Measurements from ENCODE around the gene ZWILCH. TPM values are rescaled to one million over a fixed set of nuclear protein-coding genes. Genes with fewer than 3 reads are reported as not detected.

ZWILCH gene
- total RNA-seq, 2 donors from 2014 or later: 6.1 to 11.4 TPM

DNA sequence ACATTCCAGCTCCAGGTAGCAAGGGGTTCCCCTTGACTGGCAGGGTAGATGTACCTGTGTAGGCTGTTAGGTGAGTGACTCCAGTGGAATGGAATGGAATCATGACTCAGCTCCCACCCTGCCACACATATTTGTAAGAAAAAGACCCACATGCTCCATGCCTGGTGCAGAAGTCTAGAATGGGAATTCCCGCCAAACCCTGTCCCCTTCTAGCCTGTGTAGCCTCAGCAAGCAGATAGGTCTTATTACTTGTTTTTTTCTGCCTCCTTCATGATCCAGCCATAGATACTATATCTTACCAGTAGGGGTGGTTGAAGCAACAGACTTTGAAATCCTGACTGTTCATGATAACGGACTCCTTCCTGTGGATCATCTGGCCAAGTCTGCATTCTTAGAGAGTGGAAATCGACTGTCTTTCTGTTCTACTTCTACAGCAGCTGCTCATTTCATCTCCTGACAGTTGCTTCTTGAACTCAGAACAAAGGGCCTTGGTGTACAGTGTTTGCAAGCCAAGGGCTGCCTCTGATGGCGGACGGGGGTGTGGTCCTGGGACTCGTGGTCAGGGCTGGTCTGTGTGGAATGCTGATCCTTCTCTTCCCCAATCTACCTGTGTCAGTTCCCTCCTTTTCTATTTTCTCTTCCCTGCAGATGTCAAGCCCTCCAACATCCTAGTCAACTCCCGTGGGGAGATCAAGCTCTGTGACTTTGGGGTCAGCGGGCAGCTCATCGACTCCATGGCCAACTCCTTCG is 23.8 kb upstream of the ZWILCH start:
- Histone ChIP-seq H3K4me3 (no peak overlapping the region), H3K9me3 (no peaks in the 10 kb centered on the region), H3K4me1 (replicated peaks) (no peaks in the 10 kb centered on the region), H3K27me3 (replicated peaks; ENCODE audit: insufficient read depth) (no peaks in the 10 kb centered on the region), H3K36me3 (no peaks in the 10 kb centered on the region), H3K27ac (no peak overlapping the region)
- WGBS: 96% methylated on average over 10 of the region's 10 CpGs
- intact Hi-C loops (cut with DNase I): no loop called here
- TF ChIP-seq POLR2A (IDR thresholded peaks at IDR 0.05) (no peak), POLR2AphosphoS5 (IDR thresholded peaks at IDR 0.05) (no peak)
- TF ChIP-seq, protein P1, sequence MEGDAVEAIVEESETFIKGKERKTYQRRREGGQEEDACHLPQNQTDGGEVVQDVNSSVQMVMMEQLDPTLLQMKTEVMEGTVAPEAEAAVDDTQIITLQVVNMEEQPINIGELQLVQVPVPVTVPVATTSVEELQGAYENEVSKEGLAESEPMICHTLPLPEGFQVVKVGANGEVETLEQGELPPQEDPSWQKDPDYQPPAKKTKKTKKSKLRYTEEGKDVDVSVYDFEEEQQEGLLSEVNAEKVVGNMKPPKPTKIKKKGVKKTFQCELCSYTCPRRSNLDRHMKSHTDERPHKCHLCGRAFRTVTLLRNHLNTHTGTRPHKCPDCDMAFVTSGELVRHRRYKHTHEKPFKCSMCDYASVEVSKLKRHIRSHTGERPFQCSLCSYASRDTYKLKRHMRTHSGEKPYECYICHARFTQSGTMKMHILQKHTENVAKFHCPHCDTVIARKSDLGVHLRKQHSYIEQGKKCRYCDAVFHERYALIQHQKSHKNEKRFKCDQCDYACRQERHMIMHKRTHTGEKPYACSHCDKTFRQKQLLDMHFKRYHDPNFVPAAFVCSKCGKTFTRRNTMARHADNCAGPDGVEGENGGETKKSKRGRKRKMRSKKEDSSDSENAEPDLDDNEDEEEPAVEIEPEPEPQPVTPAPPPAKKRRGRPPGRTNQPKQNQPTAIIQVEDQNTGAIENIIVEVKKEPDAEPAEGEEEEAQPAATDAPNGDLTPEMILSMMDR (IDR thresholded peaks at IDR 0.05): no peak
- no peak for DNase-seq (ENCODE audit: low spot score)

DNA sequence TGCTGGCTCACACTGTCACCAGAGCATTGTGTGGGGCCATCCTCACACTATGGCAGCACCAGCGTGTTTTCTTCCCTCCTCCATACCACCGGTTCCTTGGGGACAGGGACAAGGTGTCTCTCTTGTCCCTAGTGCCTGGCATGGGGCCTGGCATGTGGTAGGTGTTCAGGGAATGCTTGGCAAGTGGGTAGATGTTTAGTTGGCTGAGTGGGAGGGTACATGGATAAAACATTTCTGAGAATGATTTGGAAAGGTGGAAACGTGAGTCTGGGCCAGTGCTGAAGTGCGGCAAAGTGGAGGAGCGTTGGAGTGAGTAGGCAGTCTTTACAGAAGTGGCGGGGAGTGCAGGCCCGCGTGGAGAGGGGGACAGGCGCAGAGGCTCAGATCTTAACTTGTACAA is 22.6 kb upstream of the ZWILCH start:
- WGBS: 88% methylated on average over 9 of the region's 9 CpGs
- Histone ChIP-seq H3K4me3 (no peak overlapping the region), H3K9me3 (no peaks in the 10 kb centered on the region), H3K27ac (no peak overlapping the region), H3K36me3 (no peaks in the 10 kb centered on the region), H3K27me3 (replicated peaks; ENCODE audit: insufficient read depth) (no peaks in the 10 kb centered on the region), H3K4me1 (replicated peaks) (no peaks in the 10 kb centered on the region)
- no peak for TF ChIP-seq POLR2AphosphoS5 (IDR thresholded peaks at IDR 0.05)
- TF ChIP-seq, protein P1 (IDR thresholded peaks at IDR 0.05): no peak
- no peak for TF ChIP-seq POLR2A (IDR thresholded peaks at IDR 0.05)
- DNase-seq (ENCODE audit: low spot score): no peak
- intact Hi-C loops (cut with DNase I): no loop called here

DNA sequence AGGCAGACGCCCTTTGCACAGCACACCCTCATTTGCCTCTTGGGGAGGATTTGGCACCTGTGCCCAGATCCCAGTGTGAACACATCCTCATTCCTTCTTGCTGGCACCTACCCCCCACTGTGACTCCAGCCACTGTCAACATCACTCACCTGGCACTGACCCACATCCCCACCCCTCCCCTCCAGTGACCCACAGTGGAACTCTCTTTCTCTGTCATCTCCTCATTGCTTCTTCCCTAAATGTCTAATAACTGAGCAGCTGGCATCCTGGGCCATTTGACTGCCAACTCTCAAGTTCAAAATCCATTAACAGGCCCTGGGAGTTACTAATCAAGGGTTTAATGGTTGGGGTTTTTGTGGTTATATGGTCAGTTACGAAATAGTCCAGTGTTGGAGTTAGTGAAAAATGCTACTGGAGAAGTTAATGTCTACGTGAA is 22.0 kb upstream of the ZWILCH start:
- no peaks in the 10 kb centered on the region for H3K36me3 ChIP-seq
- DNase-seq (ENCODE audit: low spot score): peak; percentile 17
- 70% methylated on average over 3 of the region's 3 CpGs for WGBS
- intact Hi-C loops (cut with DNase I): no loop called here
- no peak for TF ChIP-seq POLR2AphosphoS5 (IDR thresholded peaks at IDR 0.05)
- no peak for TF ChIP-seq POLR2A (IDR thresholded peaks at IDR 0.05)
- TF ChIP-seq, protein P1 (IDR thresholded peaks at IDR 0.05): no peak
- H3K4me1 ChIP-seq (replicated peaks): no peaks in the 10 kb centered on the region
- H3K9me3 ChIP-seq: no peaks in the 10 kb centered on the region
- H3K27ac ChIP-seq: no peak overlapping the region
- no peak overlapping the region for H3K4me3 ChIP-seq
- no peaks in the 10 kb centered on the region for H3K27me3 ChIP-seq (replicated peaks; ENCODE audit: insufficient read depth)

DNA sequence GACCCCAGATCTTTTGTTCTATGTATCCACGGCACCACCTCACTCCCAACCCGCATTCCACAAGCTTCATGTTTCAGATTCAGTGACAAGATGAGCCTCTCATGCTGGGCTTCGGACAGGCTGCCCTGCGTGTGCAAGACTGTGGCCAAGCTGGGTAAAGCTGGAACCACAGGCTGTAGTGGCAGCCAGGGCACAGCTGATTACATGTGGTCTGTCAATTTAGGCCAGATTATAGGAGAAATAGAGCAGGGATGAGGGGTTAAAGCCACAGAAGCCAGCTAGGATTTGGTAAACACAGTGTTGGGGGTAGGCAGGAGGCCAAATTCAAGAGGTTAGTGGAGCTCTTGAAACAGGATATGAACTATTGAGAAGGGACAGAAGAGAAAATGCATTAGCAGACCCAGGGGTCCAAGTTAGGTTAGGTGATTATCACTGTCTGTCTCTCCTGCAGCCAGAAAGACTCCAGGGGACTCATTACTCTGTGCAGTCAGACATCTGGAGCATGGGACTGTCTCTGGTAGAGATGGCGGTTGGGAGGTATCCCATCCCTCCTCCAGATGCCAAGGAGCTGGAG is 20.5 kb upstream of the ZWILCH start:
- TF ChIP-seq POLR2AphosphoS5 (IDR thresholded peaks at IDR 0.05) (no peak), POLR2A (IDR thresholded peaks at IDR 0.05) (no peak)
- TF ChIP-seq, protein P1 (IDR thresholded peaks at IDR 0.05): no peak
- H3K9me3 ChIP-seq: no peaks in the 10 kb centered on the region
- no peak overlapping the region for H3K27ac ChIP-seq
- no peak overlapping the region for H3K4me3 ChIP-seq
- 90% methylated on average over 5 of the region's 5 CpGs for WGBS
- no peaks in the 10 kb centered on the region for H3K27me3 ChIP-seq (replicated peaks; ENCODE audit: insufficient read depth)
- no peak for DNase-seq (ENCODE audit: low spot score)
- intact Hi-C loops (cut with DNase I): no loop called here
- H3K36me3 ChIP-seq: no peaks in the 10 kb centered on the region
- no peaks in the 10 kb centered on the region for H3K4me1 ChIP-seq (replicated peaks)

DNA sequence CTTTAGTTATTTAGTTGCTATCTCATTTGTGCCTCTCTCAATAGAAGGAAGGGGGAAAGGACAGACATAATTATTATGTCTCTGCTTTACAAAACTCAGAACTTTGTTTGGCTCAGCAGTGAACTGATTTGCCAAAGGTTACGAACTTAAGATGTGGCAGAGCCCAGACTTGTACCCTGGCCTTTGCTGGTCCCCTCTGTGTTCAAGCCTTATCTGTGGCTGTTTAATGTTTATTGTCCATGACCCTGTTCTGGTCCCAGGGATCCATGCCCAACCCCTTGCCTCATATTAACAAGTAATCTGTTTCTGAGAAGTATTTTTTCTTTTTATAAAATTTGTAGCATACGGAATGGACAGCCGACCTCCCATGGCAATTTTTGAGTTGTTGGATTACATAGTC is 18.2 kb upstream of the ZWILCH start:
- no peak overlapping the region for H3K4me3 ChIP-seq
- no peaks in the 10 kb centered on the region for H3K4me1 ChIP-seq (replicated peaks)
- H3K9me3 ChIP-seq: no peaks in the 10 kb centered on the region
- no peaks in the 10 kb centered on the region for H3K27me3 ChIP-seq (replicated peaks; ENCODE audit: insufficient read depth)
- no peaks in the 10 kb centered on the region for H3K36me3 ChIP-seq
- 97% methylated on average over 3 of the region's 3 CpGs for WGBS
- H3K27ac ChIP-seq: no peak overlapping the region
- TF ChIP-seq, protein P1 (IDR thresholded peaks at IDR 0.05): no peak
- no peak for TF ChIP-seq POLR2A (IDR thresholded peaks at IDR 0.05)
- no peak for TF ChIP-seq POLR2AphosphoS5 (IDR thresholded peaks at IDR 0.05)
- DNase-seq (ENCODE audit: low spot score): no peak
- intact Hi-C loops (cut with DNase I): no loop called here

Data from prostate gland (tissue), 2 donors.